Gastrocnemius medialis (tissue), 4 donors: Measurements from ENCODE around the gene SLC22A12. TPM values are rescaled to one million over a fixed set of nuclear protein-coding genes. Genes with fewer than 3 reads are reported as not detected.

Experiments
- ATAC-seq, 2 donors: fragments of 150-250 bp; one replicate each; pipeline ENCODE4 v1.9.1; 2016
- DNase-seq, 2 donors: peaks; one replicate each; pipeline ENCODE4 v3.0.0-alpha.2; 2019
- H3K27ac ChIP-seq, 4 donors: fragments of 200-600 bp; sonication (generic); 1 replicate in 1 of 4; 2 replicates in 3 of 4; pipeline ENCODE4 v1.5.1; 2016 to 2018; ENCODE audit warnings: mild to moderate bottlenecking in 2 of 4, moderate library complexity in 1 of 4
- H3K27me3 ChIP-seq, 3 donors: fragments of 200-600 bp; sonication (generic) in 2 of 3; 1 replicate in 1 of 3; 2 replicates in 2 of 3; pipeline versions ENCODE4 v1.5.1 to v1.6.0; 2016 to 2019; ENCODE audit warnings: mild to moderate bottlenecking in 1 of 3, moderate library complexity in 1 of 3
- H3K36me3 ChIP-seq, 2 donors: fragments of 200-600 bp; sonication (generic) in 1 of 2; one replicate each; pipeline ENCODE4 v1.5.1; 2017 to 2018
- H3K4me1 ChIP-seq, 2 donors: fragments of 200-600 bp; sonication (generic) in 1 of 2; one replicate each; pipeline ENCODE4 v1.5.1; 2016 to 2017; ENCODE audit warnings: mild to moderate bottlenecking in 2 of 2
- H3K4me3 ChIP-seq, 4 donors: fragments of 200-600 bp; sonication (generic) in 3 of 4; 1 replicate in 1 of 4; 2 replicates in 3 of 4; pipeline ENCODE4 v1.5.1; 2016 to 2019; ENCODE audit warnings: mild to moderate bottlenecking in 2 of 4
- H3K9me3 ChIP-seq, 3 donors: fragments of 200-600 bp; sonication (generic) in 2 of 3; 1 replicate in 1 of 3; 2 replicates in 2 of 3; pipeline ENCODE4 v1.5.1; 2016 to 2019
- POLR2A ChIP-seq, 2 donors: fragments of 450-650 bp; IDR thresholded peaks; one replicate each; pipeline ENCODE4 v1.6.1; 2017; ENCODE audit warnings: antibody characterized with exemption in 2 of 2, mild to moderate bottlenecking in 2 of 2, moderate library complexity in 2 of 2
- in situ Hi-C, 4 donors: fragments of 200-750 bp; cut with MboI; loops; one replicate each; pipeline versions ENCODE4 v1.15.0 to v1.8.0; 2017; ENCODE audit warnings: low sequenced_read_pairs in 4 of 4
- intact Hi-C: fragments of 100-400 bp; cut with DNase I; formaldehyde crosslinking; loops from one replicate; pipeline ENCODE4 v1.15.1; 2023; ENCODE audit warnings: low total_unique reads
- total RNA-seq, 4 donors: library from RNA; depleted of rRNA; stranded (reverse); fragments of >200 nt; gene quantifications; one replicate each; pipeline versions ENCODE4 v1.1.0 to v1.2.3, GENCODE V29; 2016
- TF ChIP-seq, protein P1 (sequence below), 5 experiments: fragments of 450-650 bp in 3 of 5; fragments of 200-600 bp in 2 of 5; sonication (generic) in 2 of 5; IDR thresholded peaks in 4 of 5; conservative IDR thresholded peaks in 1 of 5; 1 replicate in 4 of 5; 2 replicates in 1 of 5; pipeline ENCODE4 v1.5.1; 2016 to 2019; ENCODE audit warnings: antibody characterized with exemption in 5 of 5, mild to moderate bottlenecking in 3 of 5, moderate library complexity in 3 of 5

SLC22A12 gene
- total RNA-seq, 4 donors from 2014 or later: not detected

- peak overlapping the region in 1 of 4 donors; percentile 31 for H3K27ac ChIP-seq
- TF ChIP-seq POLR2A (IDR thresholded peaks at IDR 0.05): no peak
- TF ChIP-seq, protein P1, sequence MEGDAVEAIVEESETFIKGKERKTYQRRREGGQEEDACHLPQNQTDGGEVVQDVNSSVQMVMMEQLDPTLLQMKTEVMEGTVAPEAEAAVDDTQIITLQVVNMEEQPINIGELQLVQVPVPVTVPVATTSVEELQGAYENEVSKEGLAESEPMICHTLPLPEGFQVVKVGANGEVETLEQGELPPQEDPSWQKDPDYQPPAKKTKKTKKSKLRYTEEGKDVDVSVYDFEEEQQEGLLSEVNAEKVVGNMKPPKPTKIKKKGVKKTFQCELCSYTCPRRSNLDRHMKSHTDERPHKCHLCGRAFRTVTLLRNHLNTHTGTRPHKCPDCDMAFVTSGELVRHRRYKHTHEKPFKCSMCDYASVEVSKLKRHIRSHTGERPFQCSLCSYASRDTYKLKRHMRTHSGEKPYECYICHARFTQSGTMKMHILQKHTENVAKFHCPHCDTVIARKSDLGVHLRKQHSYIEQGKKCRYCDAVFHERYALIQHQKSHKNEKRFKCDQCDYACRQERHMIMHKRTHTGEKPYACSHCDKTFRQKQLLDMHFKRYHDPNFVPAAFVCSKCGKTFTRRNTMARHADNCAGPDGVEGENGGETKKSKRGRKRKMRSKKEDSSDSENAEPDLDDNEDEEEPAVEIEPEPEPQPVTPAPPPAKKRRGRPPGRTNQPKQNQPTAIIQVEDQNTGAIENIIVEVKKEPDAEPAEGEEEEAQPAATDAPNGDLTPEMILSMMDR (IDR thresholded peaks at IDR 0.05 in 4 of 5, conservative IDR thresholded peaks at IDR 0.05 in 1 of 5): peak; percentile 86 to 98 (median 95)
- H3K9me3 ChIP-seq: no peaks in the 10 kb centered on the region
- ATAC-seq (peak; percentile 53 to 69), DNase-seq (peak in 1 of 2 donors; percentile 40)
- H3K4me3 ChIP-seq: no peak overlapping the region
- peaks cover 8 to 11% of the 10 kb centered on the region in 2 donors for H3K4me1 ChIP-seq
- H3K36me3 ChIP-seq: no peaks in the 10 kb centered on the region
- in situ Hi-C loops (no loop called here), intact Hi-C loops (loop anchor here (1.0 kb wide), 3 partner anchors 100 to 170 kb away; partner anchors contain the start of gene NRXN2)
- peaks cover 0 to 2% (median 0%) of the 10 kb centered on the region in 3 donors for H3K27me3 ChIP-seq
Measured at GRCh38 chr11:64553554-64554201, 37.3 kb upstream of the SLC22A12 start.

DNA sequence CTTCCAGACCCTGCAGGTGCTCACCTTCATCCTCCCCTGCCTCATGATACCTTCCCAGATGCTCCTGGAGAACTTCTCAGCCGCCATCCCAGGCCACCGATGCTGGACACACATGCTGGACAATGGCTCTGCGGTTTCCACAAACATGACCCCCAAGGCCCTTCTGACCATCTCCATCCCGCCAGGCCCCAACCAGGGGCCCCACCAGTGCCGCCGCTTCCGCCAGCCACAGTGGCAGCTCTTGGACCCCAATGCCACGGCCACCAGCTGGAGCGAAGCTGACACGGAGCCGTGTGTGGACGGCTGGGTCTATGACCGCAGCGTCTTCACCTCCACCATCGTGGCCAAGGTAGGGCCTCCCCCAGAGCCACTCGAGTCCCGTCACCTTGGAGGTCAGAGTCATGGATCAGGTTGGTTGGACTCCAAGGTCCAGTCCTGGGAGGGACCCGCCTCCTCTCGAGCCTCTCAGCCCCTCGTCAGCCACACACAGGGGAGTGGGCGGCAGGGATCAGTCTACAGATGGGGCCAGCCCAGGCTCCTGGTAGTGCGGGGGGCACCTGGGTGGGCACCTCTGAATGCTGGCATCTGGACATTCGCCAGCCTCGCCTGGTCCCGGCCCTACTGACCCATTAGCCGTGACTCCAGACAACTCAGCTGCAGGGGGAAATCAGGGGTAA, 34.8 kb upstream of the SLC22A12 start:
- intact Hi-C loops: no loop called here
- Histone ChIP-seq H3K4me3 (no peak overlapping the region), H3K27me3 (no peaks in the 10 kb centered on the region), H3K9me3 (no peaks in the 10 kb centered on the region), H3K4me1 (peaks cover 8 to 11% of the 10 kb centered on the region in 2 donors), H3K36me3 (no peaks in the 10 kb centered on the region), H3K27ac (no peak overlapping the region)
- TF ChIP-seq, protein P1 (IDR thresholded peaks at IDR 0.05 in 4 of 5, conservative IDR thresholded peaks at IDR 0.05 in 1 of 5): no peak
- TF ChIP-seq POLR2A (IDR thresholded peaks at IDR 0.05): no peak
- no peak for DNase-seq
- in situ Hi-C loops: no loop called here
- ATAC-seq: no peak

DNA sequence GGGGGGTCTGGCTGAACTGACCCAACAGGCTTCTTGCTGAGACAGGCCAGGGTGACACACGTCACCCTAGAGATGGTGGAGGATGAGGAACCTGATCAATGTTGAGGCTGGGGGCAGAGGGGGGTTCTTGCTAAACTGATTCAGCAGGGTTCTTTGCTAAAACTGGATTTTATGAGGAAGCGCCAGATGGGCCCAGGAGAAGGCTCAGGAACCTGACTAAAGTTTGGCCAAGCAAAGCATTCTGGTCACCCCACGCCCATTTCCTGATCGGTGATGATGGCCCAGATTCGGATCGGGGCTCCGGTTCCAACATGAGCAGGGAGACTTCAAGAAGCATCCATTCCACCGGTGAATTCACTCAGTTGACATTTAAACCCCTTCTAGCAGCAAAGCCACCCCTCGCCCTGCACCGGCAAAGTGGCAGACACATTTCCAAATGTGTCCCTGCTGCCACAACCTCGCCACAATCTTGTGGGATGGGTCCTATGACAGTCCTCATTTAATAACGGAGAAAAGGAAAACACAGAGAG, 34.2 kb upstream of the SLC22A12 start:
- no peak for ATAC-seq
- intact Hi-C loops (no loop called here), in situ Hi-C loops (no loop called here)
- Histone ChIP-seq H3K4me1 (peaks cover 8 to 11% of the 10 kb centered on the region in 2 donors), H3K9me3 (no peaks in the 10 kb centered on the region), H3K27ac (no peak overlapping the region), H3K27me3 (no peaks in the 10 kb centered on the region), H3K4me3 (no peak overlapping the region), H3K36me3 (no peaks in the 10 kb centered on the region)
- TF ChIP-seq, protein P1 (IDR thresholded peaks at IDR 0.05 in 4 of 5, conservative IDR thresholded peaks at IDR 0.05 in 1 of 5): no peak
- no peak for TF ChIP-seq POLR2A (IDR thresholded peaks at IDR 0.05)
- no peak for DNase-seq

GRCh38 chr11:64558065-64558745, 32.8 kb upstream of the SLC22A12 start:
- Histone ChIP-seq H3K9me3 (no peaks in the 10 kb centered on the region), H3K27me3 (no peaks in the 10 kb centered on the region), H3K36me3 (no peaks in the 10 kb centered on the region), H3K27ac (no peak overlapping the region), H3K4me3 (no peak overlapping the region), H3K4me1 (peaks cover 8 to 11% of the 10 kb centered on the region in 2 donors)
- DNase-seq (no peak), ATAC-seq (no peak)
- in situ Hi-C loops (no loop called here), intact Hi-C loops (no loop called here)
- TF ChIP-seq, protein P1 (IDR thresholded peaks at IDR 0.05 in 4 of 5, conservative IDR thresholded peaks at IDR 0.05 in 1 of 5): no peak
- no peak for TF ChIP-seq POLR2A (IDR thresholded peaks at IDR 0.05)
